Neural progenitor cell (in vitro differentiated cells): ENCODE measurements around the gene ARHGEF4.

ENCODE experiments used
- EZH2 ChIP-seq: fragments of 200-600 bp; sonication (generic); IDR thresholded peaks from 2 replicates; pipeline ENCODE4 v1.6.1; 2017; ENCODE audit warnings: antibody characterized with exemption, mild to moderate bottlenecking, moderate library complexity
- EZH2phosphoT487 ChIP-seq: fragments of 200-600 bp; sonication (generic); IDR thresholded peaks from 2 replicates; pipeline ENCODE4 v1.6.1; 2017; ENCODE audit warnings: antibody characterized with exemption
- TF ChIP-seq, protein P1 (sequence below): fragments of 200-600 bp; sonication (generic); IDR thresholded peaks from 2 replicates; pipeline ENCODE4 v1.5.1; 2017; ENCODE audit warnings: antibody characterized with exemption, mild to moderate bottlenecking

DNA sequence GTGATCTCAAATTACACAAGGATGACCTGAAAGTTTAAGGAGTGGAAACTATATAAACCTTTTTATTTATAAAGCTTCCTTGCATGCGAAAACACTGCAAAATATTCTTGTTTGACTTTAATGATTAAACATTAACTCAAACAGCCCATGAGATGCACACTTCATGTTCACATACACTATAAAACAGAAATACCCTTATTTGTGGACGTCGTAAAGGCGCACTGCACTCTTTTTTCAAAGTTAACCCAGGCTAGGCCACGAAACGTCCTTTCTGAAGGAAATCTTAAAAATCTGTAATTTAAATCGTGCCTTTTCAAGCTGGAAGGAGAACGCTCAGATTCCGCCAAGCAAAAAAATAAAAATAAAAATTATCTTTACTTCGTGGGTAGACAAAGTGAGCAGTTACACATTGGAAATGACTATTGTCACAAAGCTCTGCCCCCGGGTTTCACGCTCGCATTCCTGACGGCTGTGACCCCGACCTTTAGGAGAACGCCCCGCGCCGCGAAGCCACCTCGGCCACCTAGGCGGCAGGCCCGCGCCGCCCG lies 255.8 kb downstream of the ARHGEF4 start:
- TF ChIP-seq, protein P1, sequence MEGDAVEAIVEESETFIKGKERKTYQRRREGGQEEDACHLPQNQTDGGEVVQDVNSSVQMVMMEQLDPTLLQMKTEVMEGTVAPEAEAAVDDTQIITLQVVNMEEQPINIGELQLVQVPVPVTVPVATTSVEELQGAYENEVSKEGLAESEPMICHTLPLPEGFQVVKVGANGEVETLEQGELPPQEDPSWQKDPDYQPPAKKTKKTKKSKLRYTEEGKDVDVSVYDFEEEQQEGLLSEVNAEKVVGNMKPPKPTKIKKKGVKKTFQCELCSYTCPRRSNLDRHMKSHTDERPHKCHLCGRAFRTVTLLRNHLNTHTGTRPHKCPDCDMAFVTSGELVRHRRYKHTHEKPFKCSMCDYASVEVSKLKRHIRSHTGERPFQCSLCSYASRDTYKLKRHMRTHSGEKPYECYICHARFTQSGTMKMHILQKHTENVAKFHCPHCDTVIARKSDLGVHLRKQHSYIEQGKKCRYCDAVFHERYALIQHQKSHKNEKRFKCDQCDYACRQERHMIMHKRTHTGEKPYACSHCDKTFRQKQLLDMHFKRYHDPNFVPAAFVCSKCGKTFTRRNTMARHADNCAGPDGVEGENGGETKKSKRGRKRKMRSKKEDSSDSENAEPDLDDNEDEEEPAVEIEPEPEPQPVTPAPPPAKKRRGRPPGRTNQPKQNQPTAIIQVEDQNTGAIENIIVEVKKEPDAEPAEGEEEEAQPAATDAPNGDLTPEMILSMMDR, result no peak
- TF ChIP-seq EZH2phosphoT487 (no peak), EZH2 (no peak)
